ENCODE data around the gene TBATA.
A peak's percentile ranks its signal among the peaks of the same experiment; 100 is the strongest.

TBATA gene, protein sequence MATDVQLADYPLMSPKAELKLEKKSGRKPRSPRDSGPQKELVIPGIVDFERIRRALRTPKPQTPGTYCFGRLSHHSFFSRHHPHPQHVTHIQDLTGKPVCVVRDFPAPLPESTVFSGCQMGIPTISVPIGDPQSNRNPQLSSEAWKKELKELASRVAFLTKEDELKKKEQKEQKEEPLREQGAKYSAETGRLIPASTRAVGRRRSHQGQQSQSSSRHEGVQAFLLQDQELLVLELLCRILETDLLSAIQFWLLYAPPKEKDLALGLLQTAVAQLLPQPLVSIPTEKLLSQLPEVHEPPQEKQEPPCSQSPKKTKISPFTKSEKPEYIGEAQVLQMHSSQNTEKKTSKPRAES

DNA sequence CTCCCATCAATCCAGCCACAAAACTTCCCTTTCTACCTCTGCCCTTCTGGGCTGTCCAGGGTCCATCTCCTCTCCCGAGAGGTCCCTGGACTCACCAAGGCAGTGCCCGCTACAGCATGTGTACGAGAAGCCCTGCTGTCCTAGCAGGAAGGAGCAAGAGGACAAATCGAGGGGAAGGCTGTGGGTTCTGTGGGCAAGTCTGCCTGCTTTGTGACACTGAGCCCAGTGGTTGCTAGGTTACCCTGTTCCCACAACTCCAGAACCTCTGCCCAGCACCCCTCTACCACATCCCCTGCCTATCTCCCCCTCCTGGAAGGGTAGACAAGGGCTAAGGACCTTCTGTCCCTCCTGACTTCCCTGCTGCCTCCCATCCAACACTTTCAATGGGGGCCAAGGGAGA is at the start of gene TBATA:
TSS of gene TBATA (minus strand) at position 188 of the 400 bp plus-strand sequence. CDS start 1,998 bp downstream, outside the sequence.
- no peak for DNase-seq (ENCODE audit: low read depth)

DNA sequence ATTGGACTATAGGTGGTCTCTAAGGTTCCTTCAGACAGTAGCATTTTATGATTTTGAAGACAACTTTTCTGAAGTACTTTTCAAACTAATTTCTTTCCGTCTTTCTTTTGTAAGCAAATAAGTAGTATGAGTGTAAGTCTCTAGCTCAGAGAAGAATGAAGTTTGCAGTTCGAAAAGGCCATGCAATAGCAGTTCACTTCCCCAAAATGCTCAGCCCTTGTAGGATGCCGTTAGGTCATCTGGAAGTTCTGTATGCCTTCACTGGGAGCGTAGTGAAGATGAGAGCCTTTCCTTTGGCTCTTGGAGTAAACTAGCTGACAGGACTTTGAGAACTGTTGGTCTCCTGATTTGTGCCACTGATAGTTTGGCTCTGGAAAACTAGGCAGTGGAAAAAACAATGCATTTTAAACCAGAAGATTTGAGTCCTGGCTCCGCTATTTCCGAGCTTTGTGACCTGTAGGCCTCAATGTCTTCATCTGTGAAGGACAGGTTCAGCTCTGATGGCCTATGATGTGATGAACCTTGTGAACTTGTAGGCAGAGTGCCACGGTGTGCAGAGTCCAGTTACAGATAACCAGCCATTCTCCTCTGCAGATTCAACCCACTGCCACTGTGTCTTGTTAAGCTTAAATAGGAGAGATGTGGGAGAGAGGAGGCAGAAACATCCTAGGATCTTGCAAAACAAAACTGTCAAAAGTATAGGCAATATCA is 49.4 kb upstream of the TBATA start:
- no peak for DNase-seq (ENCODE audit: low read depth)

DNA sequence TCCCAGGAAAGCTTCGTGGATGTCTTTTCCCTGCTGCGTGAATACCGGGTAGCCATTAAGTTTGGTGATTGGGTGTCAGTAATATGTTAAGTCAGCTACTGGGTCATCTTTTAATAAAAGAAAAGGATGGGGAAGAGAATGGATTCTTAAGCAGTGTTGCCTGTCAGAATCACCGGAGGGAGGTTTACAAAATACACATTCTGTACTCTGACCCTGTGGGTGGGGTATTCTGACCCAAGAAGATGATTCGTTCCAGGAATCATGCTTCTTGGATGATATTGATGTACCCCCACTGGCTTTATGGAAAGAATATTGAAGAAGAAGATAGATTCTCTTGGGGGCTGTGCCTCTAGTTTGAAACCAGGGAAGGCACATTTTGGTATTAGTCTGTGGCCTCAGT is 48.8 kb upstream of the TBATA start:
- DNase-seq (ENCODE audit: low read depth) = no peak

- DNase-seq (ENCODE audit: low read depth) = no peak
Measured at GRCh38 chr10:70833601-70834000, 48.4 kb upstream of the TBATA start.

DNA sequence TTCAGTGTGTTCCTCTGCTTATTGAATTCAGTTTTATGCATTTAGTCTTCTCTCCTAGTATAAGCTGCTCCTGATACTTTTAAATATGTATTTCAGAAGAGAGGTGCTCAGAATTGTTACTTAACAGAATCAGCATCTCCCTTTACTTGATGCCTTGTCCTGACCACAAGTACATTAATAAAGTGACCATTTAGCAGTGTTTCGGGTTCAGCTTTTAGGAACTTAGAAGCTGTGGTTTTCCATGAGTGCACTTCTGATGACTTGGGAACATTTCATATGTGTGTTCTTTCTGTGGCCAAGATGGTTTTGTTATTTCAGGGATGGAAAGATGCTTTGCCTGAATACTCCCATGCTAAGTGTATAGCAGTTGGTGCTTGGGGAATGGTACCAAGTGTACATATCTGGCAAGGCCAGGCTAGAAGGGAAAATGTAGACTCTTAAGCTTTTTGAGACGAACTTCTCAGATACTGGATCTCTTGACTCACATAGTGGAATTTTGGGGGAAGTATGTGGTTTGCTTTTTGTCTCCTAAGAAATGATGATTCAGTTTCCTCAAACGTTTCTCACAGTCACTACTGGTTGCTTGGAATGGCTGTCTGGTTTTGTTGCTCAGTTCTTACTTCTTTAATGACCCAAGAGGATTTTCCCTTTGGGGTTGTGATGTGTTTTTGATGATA is 47.8 kb upstream of the TBATA start:
- peak; percentile 71 for DNase-seq (ENCODE audit: low read depth)

- DNase-seq (ENCODE audit: low read depth) = no peak
Measured at GRCh38 chr10:70832221-70832620, 47.0 kb upstream of the TBATA start.

DNA sequence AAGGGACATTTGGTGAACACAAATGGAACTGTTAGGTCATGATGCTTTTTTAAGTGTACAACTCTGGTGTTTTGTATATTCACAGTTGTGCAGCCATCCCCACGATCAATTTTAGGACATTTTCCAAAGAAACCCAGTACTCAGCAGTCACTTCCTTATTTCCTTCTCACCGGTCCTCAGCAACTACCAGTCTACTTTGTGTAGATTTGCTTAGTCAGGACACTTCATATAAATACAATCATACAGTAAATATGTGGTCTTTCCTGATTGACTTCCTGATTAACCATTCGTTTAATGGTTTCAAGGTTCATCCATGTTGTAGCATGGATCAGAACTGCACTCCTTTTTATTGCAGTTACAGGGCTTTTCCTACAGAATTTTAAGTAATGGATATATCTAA is 45.0 kb upstream of the TBATA start:
- no peak for DNase-seq (ENCODE audit: low read depth)

DNA sequence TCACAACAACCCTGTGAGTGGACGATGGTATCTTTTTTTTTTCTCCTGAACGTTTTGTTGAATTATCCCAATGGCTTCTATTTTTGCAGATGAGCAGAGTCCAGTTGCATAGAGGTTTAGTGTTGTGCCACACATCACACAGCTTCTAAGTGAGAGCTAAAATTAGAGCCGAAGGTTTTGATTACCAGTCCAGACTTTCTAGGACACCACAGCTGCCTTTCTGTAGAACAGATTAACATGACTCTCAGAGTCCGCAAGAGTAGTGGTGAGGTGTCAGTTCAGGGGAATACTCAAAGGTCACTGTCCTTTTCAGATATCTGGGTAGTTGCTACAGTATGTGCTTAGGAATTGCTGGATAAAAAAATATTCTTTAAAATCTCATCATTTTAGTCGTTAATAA is 44.4 kb upstream of the TBATA start:
- DNase-seq (ENCODE audit: low read depth) = no peak

DNA sequence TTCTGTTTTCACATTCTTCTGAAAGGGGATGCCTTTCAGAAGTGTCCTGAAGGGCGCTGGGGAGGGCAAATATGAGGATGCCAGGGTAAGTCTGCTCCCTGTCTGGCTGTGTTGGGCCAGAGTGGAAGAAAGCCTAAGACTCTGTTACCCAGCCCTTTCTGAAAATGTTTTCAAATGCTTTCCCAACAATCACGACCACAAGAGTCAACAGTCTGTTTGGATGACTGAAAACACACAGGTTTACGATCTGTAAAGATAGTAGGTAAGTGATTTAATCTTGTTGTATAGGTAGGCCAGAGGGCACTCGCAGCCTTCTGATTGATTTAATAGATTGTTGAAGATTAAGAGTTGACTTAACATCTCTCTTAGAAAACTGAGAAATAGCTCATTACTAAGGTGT is 43.7 kb upstream of the TBATA start:
- DNase-seq (ENCODE audit: low read depth) = no peak

GRCh38 chr10:70827086-70827757 is 42.0 kb upstream of the TBATA start:
- no peak for DNase-seq (ENCODE audit: low read depth)

DNA sequence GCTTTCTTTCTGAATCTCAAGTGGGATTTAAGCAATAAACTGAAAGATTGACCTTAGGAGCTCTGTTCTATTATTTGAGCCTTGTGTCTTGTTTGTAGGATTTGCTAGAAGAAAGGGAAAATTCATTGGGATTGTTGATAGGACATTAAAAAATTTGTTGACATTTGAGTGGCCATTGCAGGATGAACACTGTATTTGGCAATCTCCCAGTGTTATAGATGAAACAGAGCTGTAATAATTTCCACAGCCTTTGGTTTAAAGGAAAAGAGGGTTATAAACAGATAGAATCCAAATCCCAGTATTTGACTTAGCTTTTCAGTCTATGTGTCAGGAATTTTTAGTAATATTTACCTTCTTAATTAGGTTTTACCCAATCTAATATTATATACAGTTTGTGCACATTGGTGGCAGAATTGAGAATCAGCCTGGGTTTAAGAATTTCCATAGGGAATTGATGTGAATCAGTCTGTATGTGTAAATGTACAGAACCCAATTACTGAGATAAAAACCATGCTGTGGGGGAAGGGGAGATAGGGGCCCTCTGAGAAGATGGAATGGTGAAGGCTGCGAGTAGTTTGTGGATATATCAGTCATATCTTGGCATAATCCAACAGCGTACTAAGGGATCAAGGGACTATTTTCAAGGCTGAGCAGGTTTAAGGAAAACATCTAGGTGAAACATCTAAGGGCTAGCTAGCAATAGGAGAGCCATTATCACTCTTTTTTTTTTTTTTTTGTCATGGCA is 37.1 kb upstream of the TBATA start:
- no peak for DNase-seq (ENCODE audit: low read depth)

DNA sequence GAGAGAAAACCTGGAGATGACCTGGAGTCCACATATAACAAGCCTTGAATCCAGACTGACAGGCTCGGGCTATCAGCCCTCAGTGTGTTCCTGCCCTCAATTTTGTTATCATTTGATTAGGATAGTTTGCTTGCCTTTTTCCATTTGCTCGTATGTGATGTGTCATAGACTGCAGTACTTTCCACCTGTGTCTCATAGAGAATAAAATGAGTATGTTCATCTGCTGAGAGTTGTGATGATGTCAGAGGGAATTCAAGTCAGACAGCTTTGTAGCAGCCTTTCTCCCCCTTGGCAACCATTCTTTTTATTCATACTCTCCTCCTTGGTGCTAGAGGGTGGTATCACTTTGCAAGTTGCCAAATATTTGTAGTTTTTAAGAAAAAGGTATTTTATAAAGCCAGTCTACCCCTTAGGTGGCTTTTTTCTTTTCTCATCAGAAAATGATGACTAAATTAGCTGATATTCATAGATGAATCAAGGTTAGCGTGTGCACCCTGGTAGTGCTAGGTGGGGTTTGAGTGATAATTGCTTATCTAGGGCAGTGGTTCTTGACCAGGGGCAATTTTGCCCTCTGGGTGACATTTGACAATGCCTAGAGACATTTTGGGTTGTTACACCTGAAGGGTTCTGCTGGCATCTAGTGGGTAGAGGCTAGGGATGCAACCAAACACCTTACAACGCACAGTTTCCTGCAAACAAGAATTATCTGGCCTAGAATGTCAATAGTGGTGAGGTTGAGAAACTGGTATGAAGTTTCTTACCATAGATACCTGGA is 36.0 kb upstream of the TBATA start:
- DNase-seq (ENCODE audit: low read depth) = no peak

- peak; percentile 77 for DNase-seq (ENCODE audit: low read depth)
Measured at GRCh38 chr10:70816220-70816894, 31.2 kb upstream of the TBATA start.

- DNase-seq (ENCODE audit: low read depth) = peak; percentile 77
Measured at GRCh38 chr10:70815504-70816219, 30.5 kb upstream of the TBATA start, which contains the start of gene SGPL1. TSS of gene SGPL1 (plus strand) at chr10:70815948. CDS start at chr10:70816854, 906 bp downstream.

DNA sequence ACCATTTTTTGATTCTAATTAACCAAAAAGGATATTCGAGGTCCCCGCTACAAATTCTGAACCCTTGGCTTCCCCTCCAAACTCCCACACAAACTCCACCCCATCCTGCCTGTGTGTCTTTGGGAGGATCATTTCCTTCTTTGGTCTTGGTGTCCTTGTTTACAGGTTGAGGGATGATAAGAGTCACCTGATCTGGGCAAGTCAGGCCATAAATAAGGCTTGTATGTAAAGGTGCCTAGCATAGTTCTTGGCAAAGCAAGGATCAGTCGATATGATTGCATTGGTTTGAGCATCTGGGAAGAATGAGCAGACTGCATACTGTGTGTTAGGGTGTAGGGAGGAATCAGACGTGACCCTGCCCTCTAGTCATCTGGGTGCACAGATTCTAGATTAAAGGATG is 28.9 kb upstream of the TBATA start:
- DNase-seq (ENCODE audit: low read depth) = no peak

DNA sequence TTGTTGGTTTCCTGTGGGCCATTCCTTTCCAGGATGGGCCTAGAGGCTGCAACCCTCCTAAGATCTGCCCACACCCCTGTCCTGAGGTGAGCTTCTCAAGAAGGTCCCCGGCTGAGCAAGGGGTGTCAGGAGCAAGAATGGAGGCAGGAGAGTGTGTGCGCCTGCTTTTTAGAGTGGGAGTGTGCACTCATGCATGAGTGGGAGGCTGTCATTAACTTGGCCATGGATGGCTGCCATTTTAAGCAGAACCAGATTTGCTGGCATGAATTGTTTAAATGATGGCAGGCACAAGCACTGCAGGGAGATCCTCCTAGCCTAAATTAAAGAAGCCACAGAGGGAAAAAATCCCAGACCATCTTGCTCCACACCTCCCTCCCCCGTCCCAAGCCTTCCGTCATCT is 27.6 kb upstream of the TBATA start:
- peak; percentile 16 for DNase-seq (ENCODE audit: low read depth)

GRCh38 chr10:70811881-70812280 is 26.7 kb upstream of the TBATA start:
- DNase-seq (ENCODE audit: low read depth) = no peak

GRCh38 chr10:70810967-70811366 is 25.8 kb upstream of the TBATA start:
- DNase-seq (ENCODE audit: low read depth) = no peak

- no peak for DNase-seq (ENCODE audit: low read depth)
Measured at GRCh38 chr10:70809726-70810125, 24.5 kb upstream of the TBATA start.
